HG03565 (cell line): Measurements from ENCODE around the gene SIN3B.
"Not testable (repeated sequence)": the region's sequence is repeated elsewhere in the genome, so short reads cannot be mapped to it uniquely, and the experiment has no call there.

Experiments used
- ATAC-seq: cut with Tn5 transposase; IDR thresholded peaks from one replicate; pipeline ENCODE4 v1.9.1; 2021; ENCODE audit warnings: mild to moderate bottlenecking, moderate library complexity; ENCODE audit not compliant: unreplicated experiment

Gene SIN3B

DNA sequence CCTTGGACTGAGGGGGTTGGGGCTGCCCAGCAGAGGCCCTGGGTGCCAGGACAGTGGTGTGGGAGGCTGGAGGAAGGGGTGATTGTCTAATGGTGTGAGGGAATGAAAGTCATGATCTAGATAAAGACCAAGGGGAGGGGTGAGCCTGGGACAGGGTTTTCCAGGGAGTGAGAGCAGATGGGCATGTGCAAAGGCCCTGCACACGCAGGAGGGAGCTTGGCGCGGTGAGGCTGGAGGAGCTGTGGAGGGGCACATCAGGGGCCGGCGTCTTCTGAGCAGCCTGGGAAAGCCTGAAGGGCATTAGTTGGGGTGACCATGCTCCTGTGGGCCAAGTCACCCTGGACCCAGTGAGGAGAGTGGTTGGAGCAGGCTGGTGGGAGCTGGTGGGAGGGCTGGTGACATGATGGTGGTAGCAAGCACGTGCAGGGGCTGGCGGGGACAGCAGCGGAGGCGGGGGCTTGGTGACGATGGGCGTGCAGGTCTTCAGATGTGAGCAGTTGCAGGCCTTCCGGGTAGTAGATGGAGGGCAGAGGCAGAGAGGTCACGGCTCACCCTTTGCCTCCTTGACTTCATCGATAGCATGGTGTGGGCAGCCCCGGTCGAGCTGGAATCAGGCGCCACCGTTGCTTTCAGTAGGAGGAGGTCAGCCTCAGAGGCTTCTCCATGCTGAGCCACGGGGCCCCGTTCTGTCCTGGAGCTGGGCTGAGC lies 39.4 kb downstream of the SIN3B start:
- ATAC-seq: no peak

DNA sequence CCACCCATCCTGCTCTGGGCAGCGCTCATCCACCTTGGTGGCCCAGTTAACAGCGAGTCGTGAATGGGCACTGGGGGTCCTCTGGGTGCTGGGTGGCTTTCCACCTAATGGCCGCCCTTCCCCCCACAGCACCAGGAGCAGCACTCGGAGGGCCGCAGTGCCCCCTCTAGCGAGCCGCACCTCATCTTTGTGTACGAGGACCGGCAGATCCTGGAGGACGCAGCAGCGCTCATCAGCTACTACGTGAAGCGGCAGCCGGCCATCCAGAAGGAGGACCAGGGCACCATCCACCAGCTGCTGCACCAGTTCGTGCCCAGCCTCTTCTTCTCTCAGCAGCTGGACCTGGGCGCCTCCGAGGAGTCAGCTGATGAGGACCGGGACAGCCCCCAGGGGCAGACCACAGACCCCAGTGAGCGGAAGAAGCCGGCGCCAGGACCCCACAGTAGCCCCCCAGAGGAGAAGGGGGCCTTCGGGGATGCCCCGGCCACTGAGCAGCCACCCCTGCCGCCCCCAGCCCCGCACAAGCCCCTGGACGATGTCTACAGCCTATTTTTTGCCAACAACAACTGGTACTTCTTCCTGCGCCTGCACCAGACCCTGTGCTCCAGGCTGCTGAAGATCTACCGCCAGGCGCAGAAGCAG lies 40.3 kb downstream of the SIN3B start:
- no peak for ATAC-seq

DNA sequence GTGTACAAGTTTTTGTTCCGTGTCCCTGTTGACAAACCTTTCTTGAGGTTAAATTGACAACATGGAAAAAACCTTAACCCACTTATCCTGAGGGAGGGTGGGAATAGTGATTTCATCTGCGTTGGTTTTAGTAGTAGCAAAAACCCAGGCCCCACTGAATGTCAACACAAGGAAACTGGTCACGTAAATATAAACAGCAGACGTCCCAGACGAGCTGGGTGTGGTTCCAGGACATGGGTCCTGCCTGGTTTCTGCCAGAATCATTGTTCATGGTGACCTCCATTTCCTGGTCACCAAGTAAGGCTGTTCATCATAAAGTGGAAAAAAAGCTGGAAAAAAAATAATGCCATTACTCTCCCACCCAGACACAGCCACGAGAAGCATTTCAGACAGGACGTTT lies 42.7 kb downstream of the SIN3B start:
- no peak for ATAC-seq

DNA sequence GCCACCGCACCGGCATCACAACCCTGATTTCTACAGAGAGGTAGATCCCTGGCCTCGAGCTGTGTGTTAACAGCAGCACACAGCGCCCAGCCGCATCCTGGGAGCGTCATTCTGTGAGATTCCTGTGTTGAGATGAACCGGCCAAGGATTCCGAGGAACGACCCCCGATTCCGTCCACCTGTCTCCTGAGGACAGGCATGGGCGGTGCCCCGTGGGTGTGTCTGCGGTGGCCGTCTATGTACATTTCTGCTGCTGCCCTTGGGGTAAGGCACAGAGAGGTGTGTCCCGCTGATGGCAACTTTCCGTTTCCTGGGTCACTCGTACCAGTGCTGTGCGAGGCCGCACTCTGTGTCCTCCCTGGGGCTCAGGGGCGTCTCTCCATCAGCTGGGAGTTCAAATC lies 43.5 kb downstream of the SIN3B start:
- no peak for ATAC-seq

DNA sequence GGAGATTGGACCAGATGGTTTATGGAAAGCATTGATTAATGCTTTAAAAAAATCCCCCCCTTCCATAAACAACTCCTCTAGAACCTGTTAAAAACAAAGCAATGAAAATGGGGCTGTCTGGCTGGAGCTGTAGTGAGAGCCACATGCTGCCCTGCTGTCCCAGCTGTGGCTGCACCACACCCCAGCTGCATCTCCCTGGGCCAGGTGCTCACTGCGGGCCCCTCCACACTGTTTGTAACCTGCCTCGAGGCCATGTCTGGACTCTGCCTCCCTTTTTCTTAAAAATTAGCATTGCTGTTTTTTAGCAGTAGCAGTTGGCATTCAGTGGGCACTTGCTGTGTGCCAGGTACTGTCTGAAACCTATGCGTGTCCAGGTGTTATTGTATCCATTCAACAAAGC lies 44.4 kb downstream of the SIN3B start:
- no peak for ATAC-seq

DNA sequence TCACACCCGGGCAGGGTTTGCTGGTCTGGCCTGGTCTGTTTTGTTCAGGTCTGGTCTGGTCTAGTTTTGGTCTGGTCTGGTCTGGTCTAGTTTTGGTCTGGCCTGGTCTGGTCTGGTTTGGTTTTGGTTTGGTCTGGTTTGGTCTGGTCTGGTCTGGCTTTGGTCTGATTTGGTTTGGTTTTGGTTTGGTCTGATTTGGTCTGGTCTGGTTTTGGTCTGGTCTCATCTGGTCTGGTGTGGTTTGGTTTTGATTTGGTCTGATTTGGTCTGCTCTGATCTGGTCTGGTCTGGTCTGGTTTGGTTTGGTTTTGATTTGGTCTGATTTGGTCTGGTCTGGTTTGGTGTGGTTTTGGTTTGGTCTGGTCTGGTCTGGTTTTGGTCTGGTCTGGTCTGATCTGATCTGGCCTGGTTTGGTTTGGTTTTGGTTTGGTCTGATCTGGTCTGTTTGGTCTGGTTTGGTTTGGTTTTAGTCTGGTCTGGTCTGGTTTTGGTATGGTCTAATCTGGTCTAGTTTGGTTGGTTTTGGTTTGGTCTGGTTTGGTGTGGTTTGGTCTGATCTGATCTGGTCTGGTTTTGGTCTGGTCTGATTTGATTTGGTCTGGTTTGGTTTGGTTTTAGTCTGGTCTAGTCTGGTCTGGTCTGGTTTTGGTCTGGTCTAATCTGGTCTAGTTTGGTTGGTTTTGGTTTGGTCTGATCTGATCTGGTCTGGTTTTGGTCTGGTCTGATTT lies 45.2 kb downstream of the SIN3B start:
- no peak for ATAC-seq

DNA sequence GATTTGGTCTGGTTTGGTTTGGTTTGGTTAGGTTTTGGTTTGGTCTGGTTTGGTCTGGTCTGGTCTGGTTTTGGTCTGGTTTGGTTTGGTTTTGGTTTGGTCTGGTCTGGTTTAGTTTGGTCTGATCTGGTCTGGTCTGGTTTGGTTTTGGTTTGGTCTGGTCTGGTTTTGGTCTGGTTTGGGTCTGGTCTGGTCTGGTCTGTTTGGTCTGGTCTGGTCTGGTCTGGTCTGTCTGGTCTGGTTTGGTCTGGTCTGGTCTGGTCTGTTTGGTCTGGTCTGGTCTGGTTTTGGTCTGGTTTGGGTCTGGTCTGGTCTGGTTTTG lies 45.7 kb downstream of the SIN3B start:
- not testable (repeated sequence) for ATAC-seq

DNA sequence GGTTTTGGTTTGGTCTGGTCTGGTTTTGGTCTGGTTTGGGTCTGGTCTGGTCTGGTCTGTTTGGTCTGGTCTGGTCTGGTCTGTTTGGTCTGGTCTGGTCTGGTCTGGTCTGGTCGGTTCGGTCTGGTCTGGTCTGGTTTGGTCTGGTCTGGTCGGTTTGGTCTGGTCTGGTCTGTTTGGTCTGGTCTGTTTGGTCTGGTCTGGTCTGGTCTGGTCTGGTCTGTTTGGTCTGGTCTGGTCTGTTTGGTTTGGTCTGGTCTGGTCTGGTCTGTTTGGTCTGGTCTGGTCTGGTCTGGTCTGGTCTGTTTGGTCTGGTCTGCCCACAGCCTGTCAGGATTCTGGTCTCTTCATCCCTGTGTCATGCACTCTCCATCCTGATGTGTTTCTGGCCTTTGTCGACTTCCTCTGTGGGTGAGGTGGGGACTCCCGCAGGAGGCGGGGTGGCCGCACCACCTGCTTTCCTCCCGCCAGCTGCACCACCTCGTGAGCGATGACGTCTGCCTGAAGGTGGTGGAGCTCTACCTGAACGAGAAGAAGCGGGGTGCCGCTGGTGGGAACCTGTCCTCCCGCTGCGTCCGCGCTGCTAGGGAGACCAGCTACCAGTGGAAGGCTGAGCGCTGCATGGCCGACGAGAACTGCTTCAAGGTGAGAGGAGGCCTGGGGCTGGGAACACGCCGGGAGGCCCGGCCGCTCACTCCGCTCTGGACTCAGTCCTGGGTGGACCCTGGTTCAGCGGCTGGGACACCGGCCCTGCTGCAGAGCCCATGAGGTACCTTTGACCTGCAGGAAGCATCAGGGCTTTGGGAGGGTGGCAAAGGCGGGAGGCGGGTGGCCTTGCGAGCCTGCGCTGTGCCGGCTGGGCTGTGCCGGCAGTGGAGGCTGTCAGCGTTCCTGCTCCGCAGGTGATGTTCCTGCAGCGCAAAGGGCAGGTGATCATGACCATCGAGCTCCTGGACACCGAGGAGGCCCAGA lies 46.7 kb downstream of the SIN3B start:
- no peak for ATAC-seq

DNA sequence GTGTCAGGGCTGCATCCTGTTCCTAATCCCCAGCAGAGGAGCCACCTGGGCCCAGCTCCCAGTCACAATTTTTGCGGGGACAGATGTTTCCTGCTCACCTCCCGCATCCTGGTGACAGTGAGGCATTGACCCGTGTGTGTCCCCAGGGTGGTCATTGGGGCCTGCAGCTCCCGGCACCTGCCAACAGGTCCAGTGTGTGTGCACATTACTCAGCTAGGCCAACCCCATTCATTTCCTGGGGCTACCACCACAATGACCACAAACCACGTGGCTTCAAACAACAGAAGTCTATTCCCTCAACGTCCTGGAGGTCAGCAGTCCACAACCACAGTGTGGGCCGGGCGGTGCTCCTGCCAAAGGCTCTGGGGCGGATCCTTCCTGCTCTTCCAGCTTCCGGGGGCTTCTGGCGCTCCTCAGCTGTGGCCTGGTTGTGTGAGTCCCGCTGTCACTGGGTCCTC lies 47.7 kb downstream of the SIN3B start:
- no peak for ATAC-seq

DNA sequence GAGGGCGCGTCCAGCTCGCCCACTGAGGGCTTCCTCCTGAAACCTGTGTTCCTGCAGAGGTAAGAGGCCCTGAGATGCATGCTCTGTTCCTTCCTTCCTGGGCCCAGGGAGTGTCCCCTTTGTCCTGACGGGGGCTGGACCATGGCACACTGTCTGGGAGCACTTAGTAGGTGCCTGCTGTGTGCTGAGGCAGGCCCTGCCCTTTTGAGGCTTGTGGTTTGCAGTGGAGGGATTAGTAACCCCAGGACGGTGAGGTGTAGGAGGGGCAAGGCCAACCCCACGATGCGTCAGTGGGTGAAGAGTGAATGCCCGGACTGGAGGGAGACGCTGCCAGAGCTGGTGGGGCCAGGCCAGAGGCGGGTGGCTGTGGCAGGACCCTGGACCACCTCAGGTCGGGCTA lies 48.4 kb downstream of the SIN3B start:
- no peak for ATAC-seq

DNA sequence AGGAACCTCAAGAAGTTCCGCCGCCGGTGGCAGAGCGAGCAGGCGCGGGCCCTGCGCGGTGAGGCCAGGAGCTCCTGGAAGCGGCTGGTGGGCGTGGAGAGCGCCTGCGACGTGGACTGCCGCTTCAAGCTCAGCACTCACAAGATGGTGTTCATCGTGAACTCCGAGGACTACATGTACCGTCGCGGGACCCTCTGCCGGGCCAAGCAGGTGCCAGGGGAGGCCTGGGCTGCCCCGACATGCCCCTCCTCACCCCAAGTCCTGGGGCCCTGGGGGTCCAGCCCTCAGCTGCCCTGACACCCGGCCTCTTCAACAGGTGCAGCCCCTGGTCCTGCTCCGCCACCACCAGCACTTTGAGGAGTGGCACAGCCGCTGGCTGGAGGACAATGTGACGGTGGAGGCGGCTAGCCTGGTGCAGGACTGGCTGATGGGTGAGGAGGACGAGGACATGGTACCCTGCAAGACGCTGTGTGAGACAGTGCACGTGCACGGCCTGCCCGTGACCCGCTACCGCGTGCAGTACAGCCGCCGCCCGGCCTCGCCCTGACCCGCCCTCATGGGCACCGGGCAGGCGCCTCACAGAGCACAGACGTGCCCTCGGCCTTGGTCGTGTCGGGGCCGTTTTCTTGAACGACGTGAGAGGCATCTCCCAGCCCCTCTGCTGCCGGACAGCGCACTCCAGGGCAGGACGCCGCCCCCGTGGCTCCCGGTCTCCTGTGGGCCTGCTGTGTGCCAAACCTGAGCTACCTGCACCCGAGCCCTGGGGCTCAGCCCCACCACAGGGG lies 49.2 kb downstream of the SIN3B start:
- no peak for ATAC-seq

DNA sequence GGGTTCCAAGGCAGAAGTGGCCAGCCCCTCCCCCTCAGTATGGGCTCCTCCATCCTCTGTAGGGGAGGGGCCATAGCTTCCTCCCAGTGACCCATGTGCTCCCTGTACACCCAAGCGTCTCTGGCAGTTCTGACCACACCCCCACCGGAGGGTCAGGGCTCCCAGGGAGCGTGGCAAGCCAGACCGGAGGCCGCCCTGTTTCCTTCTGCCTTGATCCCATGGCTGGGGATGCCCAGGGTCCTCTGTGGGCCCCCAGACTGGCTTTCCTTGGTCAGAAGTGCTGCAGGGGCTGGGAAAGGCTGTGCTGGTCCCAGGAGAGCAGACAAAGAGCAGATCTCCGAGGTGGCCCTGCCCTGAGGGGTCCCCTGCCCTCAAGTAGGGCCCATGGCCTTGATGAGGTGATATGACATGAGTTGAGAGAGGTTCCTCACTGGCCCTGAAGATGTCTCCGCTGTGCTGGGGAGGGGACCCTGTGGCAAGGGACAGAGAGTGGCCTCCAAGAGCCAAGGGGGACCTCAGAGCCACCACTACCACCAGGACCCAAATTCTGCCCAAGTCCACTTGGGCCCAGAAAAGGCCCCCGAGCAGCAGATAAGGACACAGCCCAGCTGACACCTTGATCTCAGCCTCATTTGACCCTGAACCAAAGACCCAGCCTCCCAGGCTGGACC lies 51.8 kb downstream of the SIN3B start:
- ATAC-seq: no peak

DNA sequence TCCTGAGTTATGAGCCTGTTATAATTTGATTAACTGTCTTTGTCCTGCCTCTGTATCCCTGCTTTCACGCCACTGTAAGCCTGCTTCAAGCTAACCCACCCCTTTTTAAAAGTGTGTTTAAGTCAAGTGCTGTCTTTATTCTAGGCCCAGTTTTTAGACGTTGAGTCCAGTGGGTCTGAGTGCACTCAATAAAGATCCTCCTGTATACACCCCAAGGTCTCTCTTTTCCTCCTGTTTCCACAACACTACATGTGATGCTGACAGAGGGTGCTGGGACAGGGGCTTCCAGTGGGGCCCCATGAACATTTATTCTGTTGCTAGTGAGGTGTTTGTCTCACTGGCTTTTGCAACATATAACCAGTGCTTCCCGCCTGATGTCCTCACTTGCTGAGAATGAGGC lies 52.9 kb downstream of the SIN3B start:
- ATAC-seq: no peak

DNA sequence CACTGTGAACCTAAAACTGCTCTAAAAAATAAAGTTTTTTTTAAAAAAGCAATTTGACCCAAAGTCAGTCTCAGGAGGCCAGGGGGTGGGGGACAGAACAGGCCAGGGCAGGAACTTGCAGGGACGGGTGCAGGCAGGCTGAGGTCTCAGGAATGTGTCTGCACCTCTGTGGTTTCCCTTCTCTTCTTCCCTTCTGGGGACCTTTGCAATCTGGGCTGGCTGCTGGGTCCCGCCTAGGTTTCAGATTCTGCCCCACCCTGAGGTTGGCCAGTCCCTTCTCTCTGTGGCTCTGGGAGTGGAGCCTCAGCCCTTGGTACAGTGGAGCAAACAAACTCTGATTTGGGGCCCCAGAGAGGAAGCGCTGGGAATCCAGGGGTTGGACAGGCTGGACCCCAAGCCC lies 54.3 kb downstream of the SIN3B start:
- ATAC-seq: no peak

DNA sequence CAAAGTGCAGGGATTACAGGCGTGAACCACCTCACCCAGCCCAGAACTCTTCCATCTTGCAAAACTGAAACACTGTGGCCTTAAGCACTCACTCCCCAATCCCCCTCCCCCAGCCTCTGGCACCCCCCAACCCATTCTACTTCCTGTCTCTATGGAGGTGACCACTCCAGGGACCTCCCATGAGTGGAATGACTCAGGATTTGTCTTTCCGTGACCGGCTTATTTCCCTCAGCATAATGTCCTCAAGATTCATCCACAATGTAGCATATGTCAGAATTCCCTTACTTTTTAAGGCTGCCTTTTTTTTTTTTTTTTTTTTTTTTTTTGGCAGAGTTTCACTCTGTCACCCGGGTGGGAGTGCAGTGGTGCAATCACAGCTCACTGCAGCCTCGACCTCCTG lies 56.0 kb downstream of the SIN3B start:
- no peak for ATAC-seq

DNA sequence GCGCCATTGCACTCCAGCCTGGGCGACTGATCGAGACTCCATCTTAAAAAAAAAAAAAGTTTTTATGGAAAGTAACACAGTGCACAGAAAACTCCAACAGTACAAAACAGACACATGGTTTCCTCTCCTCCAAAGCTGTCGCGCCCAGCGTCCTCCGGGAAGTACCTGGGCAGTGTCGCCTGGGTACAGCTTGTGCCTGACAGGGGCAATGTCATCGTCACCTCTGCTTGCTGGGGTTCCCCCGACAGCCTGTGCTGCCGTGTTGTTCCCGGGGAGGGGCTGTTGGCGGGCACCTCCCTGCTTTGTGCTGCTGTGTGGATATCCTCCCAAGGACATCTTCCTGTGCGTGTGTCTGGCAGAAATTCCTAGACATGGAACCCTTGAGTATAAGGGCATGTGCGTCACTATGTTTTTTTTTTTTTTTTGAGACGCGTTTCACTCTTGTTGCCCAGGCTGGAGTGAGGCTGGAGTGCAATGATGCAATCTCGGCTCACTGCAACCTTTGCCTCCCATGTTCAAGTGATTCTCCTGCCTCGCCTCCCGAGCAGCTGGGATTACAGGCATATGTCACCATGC lies 57.2 kb downstream of the SIN3B start:
- no peak for ATAC-seq

DNA sequence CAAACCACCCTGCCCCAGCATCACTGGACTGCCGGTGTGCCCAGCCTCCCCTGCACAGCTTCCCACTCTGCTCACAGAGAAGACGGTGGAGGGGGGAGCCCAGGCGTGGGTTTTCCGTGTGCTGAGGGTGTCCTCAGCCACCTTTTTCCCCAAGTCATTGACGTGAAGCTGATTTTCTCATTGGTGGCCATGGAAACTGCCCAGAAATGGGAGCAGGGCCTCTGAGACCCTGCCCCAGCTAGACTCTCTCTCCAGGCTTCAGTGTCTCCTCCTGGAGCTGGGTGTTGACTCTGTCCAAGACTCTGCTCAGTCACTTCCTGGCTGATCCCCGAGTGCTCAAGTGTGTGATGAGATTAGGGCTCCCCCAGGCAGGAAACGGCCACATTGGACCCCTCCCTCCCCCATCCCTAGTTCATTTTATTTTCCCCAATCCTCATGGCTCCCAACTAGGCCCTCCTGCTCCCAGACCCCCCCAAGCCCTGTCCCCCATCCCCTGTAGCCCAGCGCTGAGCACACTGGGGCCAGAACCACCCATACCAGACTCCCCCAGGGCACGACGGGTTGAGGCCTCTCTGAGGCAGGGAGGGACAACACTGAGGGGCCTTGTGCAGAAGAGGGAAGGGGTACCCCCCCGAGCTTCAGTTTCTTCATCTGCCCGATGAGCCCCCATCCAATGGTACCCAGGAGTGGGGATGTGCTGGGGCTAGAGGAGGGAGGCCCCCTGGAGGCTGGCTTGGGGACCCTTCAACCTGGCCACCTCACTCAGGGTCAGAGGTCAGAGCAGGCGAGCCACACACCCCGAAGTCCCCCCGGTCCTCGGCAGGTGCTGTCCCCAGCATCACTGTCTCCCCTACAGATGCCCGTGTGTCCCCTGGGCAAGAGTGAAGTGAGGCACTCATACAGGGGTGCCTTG lies 58.4 kb downstream of the SIN3B start:
- no peak for ATAC-seq

DNA sequence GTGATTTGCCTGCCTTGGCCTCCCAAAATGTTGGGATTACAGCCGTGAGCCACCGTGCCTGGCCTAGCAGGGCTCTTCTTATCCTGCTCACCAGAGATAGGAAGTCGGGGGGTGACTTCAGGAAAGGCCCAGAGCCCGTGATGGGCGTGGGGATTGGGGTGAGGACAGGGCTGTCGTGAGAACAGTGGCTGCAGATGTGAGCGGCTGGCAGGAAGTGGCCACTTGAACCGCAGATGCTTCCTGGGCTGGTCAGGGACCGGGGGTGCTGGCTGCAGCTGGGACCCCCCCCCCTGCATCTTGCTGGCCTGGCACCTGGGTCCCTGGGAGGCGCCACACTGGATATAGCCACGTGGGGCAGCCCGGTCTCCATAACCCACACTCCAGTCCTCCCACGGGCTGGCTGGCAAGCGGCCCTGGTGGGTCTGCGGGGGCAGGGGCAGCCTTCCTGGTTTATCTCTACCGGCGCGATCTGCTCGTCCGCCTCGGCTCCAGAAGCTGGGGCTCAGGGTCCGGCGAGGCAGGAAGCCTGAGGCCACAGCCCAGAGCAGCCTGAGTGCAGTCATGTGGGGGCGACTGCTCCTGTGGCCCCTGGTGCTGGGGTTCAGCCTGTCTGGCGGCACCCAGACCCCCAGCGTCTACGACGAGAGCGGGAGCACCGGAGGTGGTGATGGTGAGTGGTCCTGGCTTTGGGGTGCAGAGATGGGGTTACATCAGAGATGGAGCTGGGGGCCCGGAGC lies 59.6 kb downstream of the SIN3B start, which contains the start of gene F2RL3:
F2RL3 (plus strand) TSS at position 371 of the 737 bp plus-strand sequence; CDS start at position 562, 191 bp downstream.
- no peak for ATAC-seq
